ENCODE data around the gene CTXN2. TPM values are rescaled to one million over a fixed set of nuclear protein-coding genes. Genes with fewer than 3 reads are reported as not detected.

CTXN2 gene
- total and polyA plus RNA-seq, 2 of the 13 experiments (the other 11 are each of a cell fraction or from before 2014, with no cell fraction given): not detected

DNA sequence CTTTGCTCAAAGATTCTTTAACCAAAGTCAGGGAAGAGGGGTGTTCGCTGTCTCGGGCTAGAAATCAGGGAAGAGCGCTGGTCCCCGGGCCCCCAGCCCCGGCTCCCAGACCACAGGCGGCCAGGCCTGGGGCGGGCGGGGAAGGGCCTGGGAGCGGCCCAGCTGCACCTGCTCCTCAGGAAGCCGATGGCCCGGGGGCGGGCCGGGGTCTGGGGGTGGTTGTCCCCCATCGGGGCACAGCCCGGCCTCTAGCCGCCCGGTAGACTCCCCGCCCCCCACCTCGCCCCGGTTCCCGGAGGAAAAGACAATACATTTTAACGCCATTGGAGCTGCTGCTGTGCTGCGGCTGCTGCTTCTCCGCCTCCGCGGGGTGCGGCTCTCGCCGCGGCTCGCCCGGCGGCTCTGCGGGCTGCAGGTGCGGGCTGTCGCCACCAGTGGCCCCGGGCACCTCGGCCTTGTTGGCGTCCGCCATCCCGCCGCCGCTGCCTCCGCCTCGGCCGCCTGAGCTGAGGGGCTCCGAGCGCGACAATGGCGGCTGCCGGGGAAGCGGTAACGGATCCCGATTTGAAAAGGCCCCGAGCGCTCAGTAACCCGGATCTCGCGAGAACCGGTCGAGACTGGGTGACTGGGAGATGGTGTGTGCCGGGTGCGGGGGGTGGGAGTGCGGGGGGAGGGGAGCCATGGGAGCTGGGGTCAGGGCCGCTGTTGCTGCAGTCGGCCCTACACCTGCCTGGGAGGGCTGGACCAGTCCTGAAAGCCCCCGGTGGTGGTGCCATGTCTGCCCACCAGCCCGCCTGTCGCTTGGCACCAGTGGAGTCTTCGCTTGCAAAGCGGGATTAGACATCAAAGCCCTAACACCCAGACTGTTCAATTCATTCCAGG, 13.5 kb upstream of the CTXN2 start, which contains the start of gene MYEF2 (continued):
- TF ChIP-seq, protein P1, sequence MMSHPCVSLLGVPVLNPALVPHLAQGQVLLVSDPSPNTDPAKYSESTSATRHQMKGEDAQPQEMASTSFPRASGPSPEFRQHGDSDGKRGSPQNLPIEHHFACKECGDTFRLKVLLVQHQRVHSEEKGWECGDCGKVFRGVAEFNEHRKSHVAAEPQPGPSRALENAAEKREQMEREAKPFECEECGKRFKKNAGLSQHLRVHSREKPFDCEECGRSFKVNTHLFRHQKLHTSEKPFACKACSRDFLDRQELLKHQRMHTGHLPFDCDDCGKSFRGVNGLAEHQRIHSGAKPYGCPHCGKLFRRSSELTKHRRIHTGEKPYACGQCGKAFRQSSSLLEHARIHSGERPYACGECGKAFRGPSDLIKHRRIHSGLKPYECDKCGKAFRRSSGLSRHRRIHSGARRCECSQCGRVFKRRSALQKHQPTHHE (CRISPR knock-in tag; IDR thresholded peaks at IDR 0.05; ENCODE audit: borderline replicate concordance): no peak
- peak; percentile 94 for TF ChIP-seq BORCS8-MEF2B (CRISPR knock-in tag; IDR thresholded peaks at IDR 0.05)
- TF ChIP-seq ZNF30 (CRISPR knock-in tag; IDR thresholded peaks at IDR 0.05): no peak
- TF ChIP-seq, protein P2, sequence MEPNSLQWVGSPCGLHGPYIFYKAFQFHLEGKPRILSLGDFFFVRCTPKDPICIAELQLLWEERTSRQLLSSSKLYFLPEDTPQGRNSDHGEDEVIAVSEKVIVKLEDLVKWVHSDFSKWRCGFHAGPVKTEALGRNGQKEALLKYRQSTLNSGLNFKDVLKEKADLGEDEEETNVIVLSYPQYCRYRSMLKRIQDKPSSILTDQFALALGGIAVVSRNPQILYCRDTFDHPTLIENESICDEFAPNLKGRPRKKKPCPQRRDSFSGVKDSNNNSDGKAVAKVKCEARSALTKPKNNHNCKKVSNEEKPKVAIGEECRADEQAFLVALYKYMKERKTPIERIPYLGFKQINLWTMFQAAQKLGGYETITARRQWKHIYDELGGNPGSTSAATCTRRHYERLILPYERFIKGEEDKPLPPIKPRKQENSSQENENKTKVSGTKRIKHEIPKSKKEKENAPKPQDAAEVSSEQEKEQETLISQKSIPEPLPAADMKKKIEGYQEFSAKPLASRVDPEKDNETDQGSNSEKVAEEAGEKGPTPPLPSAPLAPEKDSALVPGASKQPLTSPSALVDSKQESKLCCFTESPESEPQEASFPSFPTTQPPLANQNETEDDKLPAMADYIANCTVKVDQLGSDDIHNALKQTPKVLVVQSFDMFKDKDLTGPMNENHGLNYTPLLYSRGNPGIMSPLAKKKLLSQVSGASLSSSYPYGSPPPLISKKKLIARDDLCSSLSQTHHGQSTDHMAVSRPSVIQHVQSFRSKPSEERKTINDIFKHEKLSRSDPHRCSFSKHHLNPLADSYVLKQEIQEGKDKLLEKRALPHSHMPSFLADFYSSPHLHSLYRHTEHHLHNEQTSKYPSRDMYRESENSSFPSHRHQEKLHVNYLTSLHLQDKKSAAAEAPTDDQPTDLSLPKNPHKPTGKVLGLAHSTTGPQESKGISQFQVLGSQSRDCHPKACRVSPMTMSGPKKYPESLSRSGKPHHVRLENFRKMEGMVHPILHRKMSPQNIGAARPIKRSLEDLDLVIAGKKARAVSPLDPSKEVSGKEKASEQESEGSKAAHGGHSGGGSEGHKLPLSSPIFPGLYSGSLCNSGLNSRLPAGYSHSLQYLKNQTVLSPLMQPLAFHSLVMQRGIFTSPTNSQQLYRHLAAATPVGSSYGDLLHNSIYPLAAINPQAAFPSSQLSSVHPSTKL (CRISPR knock-in tag; IDR thresholded peaks at IDR 0.05): no peak
- no peak for TF ChIP-seq HNF4G (IDR thresholded peaks at IDR 0.05; ENCODE audit: borderline replicate concordance, low read depth, low read length)
- no peak for TF ChIP-seq HNF4G (CRISPR knock-in tag; IDR thresholded peaks at IDR 0.05; ENCODE audit: borderline replicate concordance, low read depth)
- peak; percentile 64; the same call in 1 of the 2 replicates for TF ChIP-seq POGZ (CRISPR knock-in tag; IDR thresholded peaks at IDR 0.05)
- TF ChIP-seq ZNF550 (CRISPR knock-in tag; IDR thresholded peaks at IDR 0.05; ENCODE audit: borderline replicate concordance): no peak
- TF ChIP-seq KMT2B (CRISPR knock-in tag; IDR thresholded peaks at IDR 0.05): peak; percentile 37; the same call in 1 of the 2 replicates
- no peak for TF ChIP-seq AGO1 (IDR thresholded peaks at IDR 0.05; ENCODE audit: low read depth, low read length, poor library complexity, severe bottlenecking)
- no peak for TF ChIP-seq FOXA3 (CRISPR knock-in tag; IDR thresholded peaks at IDR 0.05)
- TF ChIP-seq, protein P3, sequence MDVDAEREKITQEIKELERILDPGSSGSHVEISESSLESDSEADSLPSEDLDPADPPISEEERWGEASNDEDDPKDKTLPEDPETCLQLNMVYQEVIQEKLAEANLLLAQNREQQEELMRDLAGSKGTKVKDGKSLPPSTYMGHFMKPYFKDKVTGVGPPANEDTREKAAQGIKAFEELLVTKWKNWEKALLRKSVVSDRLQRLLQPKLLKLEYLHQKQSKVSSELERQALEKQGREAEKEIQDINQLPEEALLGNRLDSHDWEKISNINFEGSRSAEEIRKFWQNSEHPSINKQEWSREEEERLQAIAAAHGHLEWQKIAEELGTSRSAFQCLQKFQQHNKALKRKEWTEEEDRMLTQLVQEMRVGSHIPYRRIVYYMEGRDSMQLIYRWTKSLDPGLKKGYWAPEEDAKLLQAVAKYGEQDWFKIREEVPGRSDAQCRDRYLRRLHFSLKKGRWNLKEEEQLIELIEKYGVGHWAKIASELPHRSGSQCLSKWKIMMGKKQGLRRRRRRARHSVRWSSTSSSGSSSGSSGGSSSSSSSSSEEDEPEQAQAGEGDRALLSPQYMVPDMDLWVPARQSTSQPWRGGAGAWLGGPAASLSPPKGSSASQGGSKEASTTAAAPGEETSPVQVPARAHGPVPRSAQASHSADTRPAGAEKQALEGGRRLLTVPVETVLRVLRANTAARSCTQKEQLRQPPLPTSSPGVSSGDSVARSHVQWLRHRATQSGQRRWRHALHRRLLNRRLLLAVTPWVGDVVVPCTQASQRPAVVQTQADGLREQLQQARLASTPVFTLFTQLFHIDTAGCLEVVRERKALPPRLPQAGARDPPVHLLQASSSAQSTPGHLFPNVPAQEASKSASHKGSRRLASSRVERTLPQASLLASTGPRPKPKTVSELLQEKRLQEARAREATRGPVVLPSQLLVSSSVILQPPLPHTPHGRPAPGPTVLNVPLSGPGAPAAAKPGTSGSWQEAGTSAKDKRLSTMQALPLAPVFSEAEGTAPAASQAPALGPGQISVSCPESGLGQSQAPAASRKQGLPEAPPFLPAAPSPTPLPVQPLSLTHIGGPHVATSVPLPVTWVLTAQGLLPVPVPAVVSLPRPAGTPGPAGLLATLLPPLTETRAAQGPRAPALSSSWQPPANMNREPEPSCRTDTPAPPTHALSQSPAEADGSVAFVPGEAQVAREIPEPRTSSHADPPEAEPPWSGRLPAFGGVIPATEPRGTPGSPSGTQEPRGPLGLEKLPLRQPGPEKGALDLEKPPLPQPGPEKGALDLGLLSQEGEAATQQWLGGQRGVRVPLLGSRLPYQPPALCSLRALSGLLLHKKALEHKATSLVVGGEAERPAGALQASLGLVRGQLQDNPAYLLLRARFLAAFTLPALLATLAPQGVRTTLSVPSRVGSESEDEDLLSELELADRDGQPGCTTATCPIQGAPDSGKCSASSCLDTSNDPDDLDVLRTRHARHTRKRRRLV (CRISPR knock-in tag; IDR thresholded peaks at IDR 0.05): no peak
- peak; percentile 91 for TF ChIP-seq YY1 (IDR thresholded peaks at IDR 0.05; ENCODE audit: insufficient read depth, insufficient replicate concordance, low read depth, low read length)
- no peak for TF ChIP-seq ZNF383 (CRISPR knock-in tag; IDR thresholded peaks at IDR 0.05; ENCODE audit: borderline replicate concordance)
- TF ChIP-seq, protein P4, sequence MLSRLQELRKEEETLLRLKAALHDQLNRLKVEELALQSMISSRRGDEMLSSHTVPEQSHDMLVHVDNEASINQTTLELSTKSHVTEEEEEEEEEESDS (CRISPR knock-in tag; IDR thresholded peaks at IDR 0.05; ENCODE audit: borderline replicate concordance): peak; percentile 79; the same call in 1 of the 2 replicates
- TF ChIP-seq, protein P5, sequence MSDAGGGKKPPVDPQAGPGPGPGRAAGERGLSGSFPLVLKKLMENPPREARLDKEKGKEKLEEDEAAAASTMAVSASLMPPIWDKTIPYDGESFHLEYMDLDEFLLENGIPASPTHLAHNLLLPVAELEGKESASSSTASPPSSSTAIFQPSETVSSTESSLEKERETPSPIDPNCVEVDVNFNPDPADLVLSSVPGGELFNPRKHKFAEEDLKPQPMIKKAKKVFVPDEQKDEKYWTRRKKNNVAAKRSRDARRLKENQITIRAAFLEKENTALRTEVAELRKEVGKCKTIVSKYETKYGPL (CRISPR knock-in tag; IDR thresholded peaks at IDR 0.05): no peak
- no peak for TF ChIP-seq ZNF616 (CRISPR knock-in tag; IDR thresholded peaks at IDR 0.05; ENCODE audit: low read depth)

Measured in HepG2 (cell line).